RWPE2 (cell line): ENCODE results near the gene ITGA11.

Experiments used
- ATAC-seq: fragments of 200-7000 bp; cut with Tn5 transposase; 3 replicates; pipeline ENCODE4 v1.9.1; 2021; ENCODE audit warnings: low read depth
- DNase-seq: peaks from one replicate; pipeline ENCODE4 v3.0.0-alpha.2; 2020; ENCODE audit warnings: low spot score
- H3K27ac ChIP-seq: fragments of 450-650 bp; 2 replicates; pipeline ENCODE4 v1.5.1; 2017; ENCODE audit warnings: mild to moderate bottlenecking; ENCODE audit not compliant: poor library complexity, severe bottlenecking
- H3K27me3 ChIP-seq: fragments of 250-450 bp; sonication (Bioruptor Pico); 2 replicates; pipeline ENCODE4 v1.5.1; 2021; ENCODE audit warnings: mild to moderate bottlenecking, moderate library complexity; ENCODE audit not compliant: insufficient read depth, poor library complexity, severe bottlenecking
- H3K36me3 ChIP-seq: fragments of 250-450 bp; sonication (Bioruptor Pico); 2 replicates; pipeline ENCODE4 v1.5.1; 2020; ENCODE audit warnings: low read depth, mild to moderate bottlenecking, moderate library complexity
- H3K4me1 ChIP-seq: fragments of 250-450 bp; sonication (Bioruptor Pico); 2 replicates; pipeline ENCODE4 v1.5.1; 2021; ENCODE audit warnings: mild to moderate bottlenecking, moderate library complexity; ENCODE audit not compliant: insufficient read depth, poor library complexity, severe bottlenecking
- H3K4me3 ChIP-seq: fragments of 250-450 bp; sonication (Bioruptor Pico); 2 replicates; pipeline ENCODE4 v1.5.1; 2021; ENCODE audit warnings: mild to moderate bottlenecking, moderate library complexity; ENCODE audit not compliant: severe bottlenecking
- H3K9me3 ChIP-seq: fragments of 250-450 bp; sonication (Bioruptor Pico); 2 replicates; pipeline ENCODE4 v1.5.1; 2021; ENCODE audit warnings: mild to moderate bottlenecking, moderate library complexity; ENCODE audit not compliant: severe bottlenecking
- CTCF ChIP-seq: fragments of 450-650 bp; IDR thresholded peaks from one replicate; pipeline ENCODE4 v1.5.1; 2017; ENCODE audit warnings: mild to moderate bottlenecking, moderate library complexity; ENCODE audit not compliant: poor library complexity, severe bottlenecking

The ITGA11 gene

GRCh38 chr15:68292157-68292781, 139.7 kb downstream of the ITGA11 start:
- no peak for TF ChIP-seq CTCF
- ATAC-seq (no peak), DNase-seq (no peak)
- Histone ChIP-seq H3K27me3 (no peaks in the 10 kb centered on the region), H3K9me3 (no peaks in the 10 kb centered on the region), H3K36me3 (peaks cover 87% of the 10 kb centered on the region), H3K4me1 (peaks cover 22% of the 10 kb centered on the region), H3K27ac (no peak overlapping the region), H3K4me3 (no peak overlapping the region)

GRCh38 chr15:68290715-68291114, 141.2 kb downstream of the ITGA11 start:
- H3K27ac ChIP-seq, result no peak overlapping the region
- H3K27me3 ChIP-seq, result no peaks in the 10 kb centered on the region
- peaks cover 33% of the 10 kb centered on the region for H3K4me1 ChIP-seq

GRCh38 chr15:68289621-68290352, 142.2 kb downstream of the ITGA11 start:
- no peak overlapping the region for H3K27ac ChIP-seq
- no peak overlapping the region for H3K4me3 ChIP-seq
- DNase-seq (no peak), ATAC-seq (no peak)
- peaks cover 37% of the 10 kb centered on the region for H3K4me1 ChIP-seq
- H3K36me3 ChIP-seq, result peaks cover 89% of the 10 kb centered on the region
- no peaks in the 10 kb centered on the region for H3K9me3 ChIP-seq
- no peaks in the 10 kb centered on the region for H3K27me3 ChIP-seq
- no peak for TF ChIP-seq CTCF

More at GRCh38 chr15:68290715-68291114, 141.2 kb downstream of the ITGA11 start:
- Histone ChIP-seq H3K4me3 (no peak overlapping the region), H3K36me3 (peaks cover 90% of the 10 kb centered on the region), H3K9me3 (no peaks in the 10 kb centered on the region)
- ATAC-seq, result no peak
- DNase-seq, result no peak
- no peak for TF ChIP-seq CTCF

GRCh38 chr15:68289057-68289456, 142.9 kb downstream of the ITGA11 start:
- DNase-seq (no peak), ATAC-seq (0 out of 3 replicates have a peak, but pooled peaks have one; percentile 35)
- Histone ChIP-seq H3K36me3 (peaks cover 94% of the 10 kb centered on the region), H3K9me3 (no peaks in the 10 kb centered on the region), H3K27ac (peak overlapping the region; percentile 12), H3K4me3 (no peak overlapping the region), H3K27me3 (no peaks in the 10 kb centered on the region), H3K4me1 (peaks cover 43% of the 10 kb centered on the region)
- no peak for TF ChIP-seq CTCF

GRCh38 chr15:68286256-68286655, 145.7 kb downstream of the ITGA11 start:
- DNase-seq, result no peak
- Histone ChIP-seq H3K4me1 (peaks cover 59% of the 10 kb centered on the region), H3K27ac (no peak overlapping the region), H3K27me3 (no peaks in the 10 kb centered on the region), H3K9me3 (no peaks in the 10 kb centered on the region), H3K36me3 (peaks cover 75% of the 10 kb centered on the region), H3K4me3 (no peak overlapping the region)
- no peak for TF ChIP-seq CTCF
- no peak for ATAC-seq
